Suppressor macrophage treated with lipopolysaccharide for 4 hours (primary cell): Measurements from ENCODE around the gene COL26A1.
"Not testable (repeated sequence)": the region's sequence is repeated elsewhere in the genome, so short reads cannot be mapped to it uniquely, and the experiment has no call there.

ENCODE experiments used
- DNase-seq: peaks from one replicate; pipeline ENCODE4 v3.0.0-alpha.2; 2020

COL26A1 gene

DNA sequence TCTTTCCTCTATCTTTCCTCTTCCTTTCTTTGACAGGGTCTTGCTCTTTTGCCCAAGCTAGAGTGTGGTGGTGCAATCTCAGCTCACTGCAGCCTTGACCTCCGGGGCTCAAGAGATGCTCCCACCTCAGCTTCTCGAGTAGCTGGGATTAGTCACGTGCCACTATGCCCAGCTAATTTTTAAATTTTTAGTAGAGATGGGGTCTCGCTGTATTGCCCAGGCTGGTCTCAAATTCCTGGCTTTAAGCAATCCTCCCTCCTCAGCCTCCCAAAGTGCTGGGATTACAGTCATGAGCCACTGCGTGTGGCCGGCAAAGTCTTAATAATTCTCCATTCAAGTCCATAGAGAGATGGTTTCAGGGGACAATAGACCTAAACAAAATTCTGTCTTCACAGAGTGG is 40.2 kb downstream of the COL26A1 start:
- no peak for DNase-seq

DNA sequence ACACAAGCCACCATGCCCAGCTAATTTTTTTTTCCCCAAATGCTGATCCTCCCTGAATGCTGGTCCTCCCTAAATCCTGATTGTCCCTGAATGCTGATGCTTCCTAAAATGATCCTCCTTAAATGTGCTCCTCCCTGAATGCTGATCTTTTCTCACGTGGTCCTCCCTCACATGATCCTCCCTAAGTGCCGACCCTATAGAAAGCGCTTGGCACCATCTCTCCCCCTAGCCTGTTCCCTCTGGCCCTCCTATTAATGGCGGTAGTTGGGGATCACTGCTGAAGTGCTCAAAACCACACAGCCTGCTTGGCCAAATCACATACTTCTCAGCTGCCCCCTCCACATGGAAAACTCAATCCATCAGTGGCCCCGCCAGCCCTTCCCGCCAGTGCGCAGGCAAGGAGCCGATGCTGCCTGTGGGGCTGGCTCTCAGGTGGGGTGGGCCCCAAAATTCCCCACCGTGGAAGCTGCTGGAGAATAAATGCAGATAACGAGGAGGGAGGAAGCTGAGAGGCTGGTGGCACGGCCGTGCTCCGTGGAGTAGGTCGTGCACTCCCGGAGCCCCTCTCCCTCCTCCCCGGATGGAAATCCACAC is 42.9 kb downstream of the COL26A1 start:
- no peak for DNase-seq

DNA sequence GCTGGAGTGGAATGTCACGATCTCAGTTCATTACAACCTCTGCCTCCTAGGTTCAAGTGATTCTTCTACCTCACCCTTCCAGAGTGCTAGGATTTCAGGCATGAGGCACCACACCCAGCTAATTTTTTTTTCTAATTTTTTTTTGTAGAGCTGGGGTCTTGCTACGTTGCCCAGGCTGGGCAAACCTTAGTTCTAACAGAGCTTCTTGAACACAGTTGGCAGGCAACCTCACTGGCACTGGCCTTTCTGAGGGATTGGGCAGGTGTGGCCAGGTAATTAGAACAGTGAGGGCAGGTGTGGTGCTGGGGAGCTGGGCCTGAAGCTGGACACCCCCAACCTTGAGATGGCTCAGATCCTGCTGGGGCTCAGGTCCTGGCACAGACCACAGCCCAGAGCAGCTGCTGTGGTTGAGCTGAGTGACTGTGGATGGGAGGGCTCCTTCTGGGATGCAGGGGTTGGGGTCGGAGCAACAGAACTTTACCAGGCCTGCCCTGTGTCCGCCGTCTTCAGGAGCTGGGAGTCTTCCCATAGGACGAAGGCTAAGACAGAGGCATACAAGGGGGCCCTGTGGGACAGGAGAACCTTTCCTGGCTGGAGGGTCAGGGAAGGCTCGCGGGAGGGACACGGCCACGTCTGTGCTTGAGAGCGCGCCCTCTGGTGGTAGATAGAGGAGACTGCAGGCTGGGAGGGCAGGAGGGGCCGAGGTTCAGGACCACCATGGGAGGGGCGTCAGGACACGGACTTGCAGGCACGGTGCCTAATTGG is 48.2 kb downstream of the COL26A1 start:
- DNase-seq = peak; percentile 36

DNA sequence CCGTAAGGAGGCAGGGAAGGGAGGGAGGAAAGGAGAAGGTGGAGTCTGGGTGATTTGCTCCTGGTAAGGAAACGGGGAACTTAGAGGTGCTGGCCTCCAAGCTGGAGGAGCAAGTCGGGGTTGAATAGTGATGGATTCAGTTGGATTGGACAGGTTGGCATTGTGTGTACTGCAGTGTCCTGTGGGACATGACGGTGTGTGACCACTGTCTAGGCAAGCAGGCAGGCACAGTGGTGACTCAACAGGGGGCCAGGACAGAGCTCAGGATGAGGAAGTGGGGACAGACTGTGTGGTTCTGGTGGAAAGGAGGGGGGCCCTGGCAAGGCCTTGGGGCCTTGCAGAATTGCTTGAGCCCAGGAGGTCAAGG is 48.8 kb downstream of the COL26A1 start:
- DNase-seq = peak; percentile 37

DNA sequence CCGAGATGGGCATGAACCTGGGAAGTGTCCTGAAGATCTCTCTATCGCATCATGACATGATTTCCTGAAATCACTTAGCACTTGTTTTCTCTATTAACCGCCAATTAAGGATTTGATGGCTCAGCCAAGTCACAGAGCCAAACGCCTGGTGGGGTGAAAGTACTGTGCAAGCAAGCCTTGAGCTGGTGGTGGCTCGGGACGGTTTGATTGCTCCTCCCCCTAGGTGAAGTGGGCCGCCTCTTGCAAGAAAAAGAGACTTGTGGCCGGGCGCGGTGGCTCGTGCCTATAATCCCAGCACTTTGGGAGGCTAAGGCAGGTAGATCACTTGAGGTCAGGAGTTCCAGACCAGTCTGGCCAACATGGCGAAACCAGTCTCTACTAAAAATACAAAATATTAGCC is 50.3 kb downstream of the COL26A1 start:
- DNase-seq = no peak

DNA sequence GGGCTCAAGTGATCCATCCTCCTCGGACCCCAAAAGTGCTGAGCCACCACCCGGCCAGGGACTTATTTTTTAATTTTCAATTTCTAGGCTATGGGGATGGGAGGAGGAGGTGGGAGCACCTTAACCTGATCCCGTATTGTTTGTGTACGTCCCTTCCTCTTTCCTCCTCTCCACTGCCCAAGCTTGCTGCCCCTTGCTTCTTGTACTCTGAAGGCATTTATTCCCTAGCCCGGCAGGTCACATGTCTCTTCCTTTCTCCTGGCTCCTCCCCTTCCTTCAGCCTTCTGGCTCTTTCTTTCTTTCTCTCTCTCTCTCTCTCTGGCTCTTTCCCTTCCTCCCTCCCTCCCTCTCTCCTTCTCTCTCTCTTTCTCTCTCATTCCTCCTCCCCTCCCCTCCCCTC is 56.0 kb downstream of the COL26A1 start:
- no peak for DNase-seq

DNA sequence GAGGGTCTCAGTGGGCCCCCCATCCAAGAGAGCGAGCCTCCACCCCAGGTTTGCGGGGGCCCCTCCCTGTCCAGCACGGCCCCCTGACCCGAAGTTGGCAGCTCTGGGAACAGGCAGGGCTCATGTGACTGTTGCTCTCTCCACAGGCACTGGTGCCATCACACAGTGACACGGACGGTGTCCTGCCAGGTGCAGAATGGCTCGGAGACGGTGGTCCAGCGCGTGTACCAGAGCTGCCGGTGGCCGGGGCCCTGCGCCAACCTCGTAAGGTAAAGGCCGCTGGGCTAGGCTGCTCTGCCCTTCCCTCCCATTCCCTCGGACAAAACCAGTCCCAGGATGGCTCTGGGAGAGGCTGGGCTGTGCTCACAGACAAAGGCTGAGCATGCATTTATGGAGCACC is 57.2 kb downstream of the COL26A1 start:
- no peak for DNase-seq

DNA sequence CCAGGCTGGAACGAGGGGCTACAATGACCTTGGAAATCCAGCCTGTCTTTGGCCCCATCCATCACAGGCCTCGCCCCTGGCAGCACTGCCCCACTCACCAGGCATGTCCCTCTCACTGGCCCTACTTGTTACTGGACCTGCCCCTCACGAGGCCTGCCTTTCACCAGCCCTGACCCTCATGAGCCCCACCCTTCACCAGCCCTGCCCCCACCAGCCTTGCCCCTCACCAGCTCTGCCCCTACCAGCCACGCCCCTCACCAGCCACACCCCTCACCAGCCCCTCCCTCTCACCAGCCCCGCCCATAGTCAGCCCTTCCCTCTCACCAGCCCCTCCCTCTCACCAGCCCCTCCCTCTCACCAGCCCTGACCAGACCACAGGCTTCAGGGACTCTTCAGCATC is 57.8 kb downstream of the COL26A1 start:
- DNase-seq = no peak

DNA sequence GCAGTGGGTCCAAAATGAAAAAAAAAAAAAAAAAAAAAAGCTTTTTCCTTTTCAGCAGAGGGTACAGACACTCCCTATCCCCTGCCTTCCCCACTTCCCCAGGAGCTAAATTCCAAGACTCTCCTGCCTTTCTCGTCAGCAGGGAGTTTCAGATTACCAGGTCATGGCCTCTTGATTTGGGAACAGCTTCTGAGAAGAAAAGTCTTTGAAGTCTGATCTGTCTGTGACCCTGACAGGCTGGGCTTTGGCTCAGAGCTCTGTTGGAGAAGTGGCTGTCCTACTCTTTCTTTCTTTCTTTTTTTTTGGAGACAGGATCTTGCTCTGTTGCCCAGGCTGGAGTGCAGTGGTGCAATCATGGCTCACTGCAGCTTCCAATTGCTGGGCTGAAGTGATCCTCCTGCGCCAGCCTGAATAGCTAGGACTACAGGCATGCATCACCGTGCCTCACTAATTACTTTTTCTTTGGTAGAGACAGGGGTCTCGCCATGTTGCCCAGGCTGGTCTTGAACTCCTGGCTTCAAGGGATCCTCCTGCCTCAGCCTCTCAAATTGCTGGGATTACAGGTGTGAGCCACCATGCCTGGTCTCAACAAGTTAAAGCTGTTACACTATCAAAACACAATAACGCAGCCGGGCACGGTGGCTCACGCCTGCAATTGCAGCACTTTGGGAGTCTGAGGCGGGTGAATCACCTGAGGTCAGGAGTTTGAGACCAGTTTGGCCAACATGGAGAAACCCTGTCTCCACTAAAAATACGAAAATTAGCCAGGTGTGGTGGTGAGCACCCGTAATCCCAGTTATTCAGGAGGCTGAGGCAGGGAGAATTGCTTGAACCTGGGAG is 59.9 kb downstream of the COL26A1 start:
- no peak for DNase-seq

DNA sequence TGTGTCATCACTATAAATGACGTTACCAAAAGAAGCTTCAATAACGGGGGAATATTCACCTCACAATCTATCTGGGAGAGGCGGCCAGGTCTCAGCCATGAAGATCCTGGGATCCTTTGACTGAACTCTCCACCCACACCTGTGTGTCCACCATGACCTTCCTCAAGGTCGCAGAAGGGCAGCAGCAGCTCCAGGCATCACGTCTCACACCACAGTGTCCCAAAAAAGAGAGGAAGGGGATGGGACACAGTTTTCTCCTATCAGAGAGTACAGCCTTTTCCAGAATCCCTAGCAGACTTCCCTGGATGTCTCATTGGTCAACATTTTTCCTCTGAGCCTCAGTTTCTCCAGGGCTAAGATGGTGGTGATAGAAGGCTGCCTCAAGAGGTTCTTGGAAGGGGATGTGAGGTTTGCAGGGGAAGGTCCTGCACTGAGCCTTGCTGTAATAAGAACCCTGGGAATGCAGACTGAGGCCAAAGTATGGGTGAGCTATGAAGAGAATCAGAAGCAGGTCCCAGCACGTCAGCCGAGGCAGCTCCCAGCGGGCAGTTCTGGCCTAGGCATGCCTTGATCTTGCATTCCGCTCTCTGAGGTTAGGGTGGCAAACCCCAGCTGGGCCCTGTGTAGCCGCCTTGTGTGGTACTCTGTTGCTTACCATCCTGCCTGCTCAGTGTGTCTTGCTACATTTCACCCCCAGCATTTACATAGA is 63.8 kb downstream of the COL26A1 start:
- no peak for DNase-seq

DNA sequence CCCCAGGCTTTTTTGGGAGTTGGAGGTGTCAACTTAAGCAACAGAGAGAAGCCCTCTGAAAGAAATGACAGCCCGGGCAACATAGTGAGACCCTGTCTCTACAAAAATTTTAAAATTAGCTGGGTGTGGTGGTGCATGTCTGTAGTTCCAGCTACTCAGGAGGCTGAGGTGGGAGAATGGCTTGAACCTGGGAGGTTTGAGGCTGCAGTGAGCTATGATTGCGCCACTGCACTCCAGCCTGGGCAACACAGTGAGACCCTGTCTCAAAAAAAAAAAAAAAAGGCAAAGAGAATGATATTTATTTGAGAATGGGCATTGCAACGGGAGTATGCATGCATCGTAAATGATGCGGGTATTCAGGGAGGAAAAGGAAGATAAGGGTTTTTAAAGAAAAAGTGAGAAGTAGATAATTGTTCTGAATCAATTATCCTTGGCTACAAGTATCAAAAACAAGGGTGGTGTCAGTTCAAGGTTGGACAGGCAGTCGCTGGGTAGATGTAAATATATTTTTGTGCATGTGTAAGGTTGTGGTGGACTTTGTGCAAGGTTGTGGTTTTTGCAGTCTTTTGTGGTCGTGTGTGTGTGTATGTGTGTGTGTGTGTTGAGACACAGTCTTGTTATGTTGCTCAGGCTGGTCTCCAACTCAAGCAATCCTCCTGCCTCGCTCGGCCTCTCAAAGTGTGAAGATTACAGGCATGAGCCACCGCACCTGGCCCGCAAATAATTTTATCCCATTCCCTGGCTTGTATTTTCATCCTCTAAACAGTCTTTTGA is 65.6 kb downstream of the COL26A1 start:
- no peak for DNase-seq

DNA sequence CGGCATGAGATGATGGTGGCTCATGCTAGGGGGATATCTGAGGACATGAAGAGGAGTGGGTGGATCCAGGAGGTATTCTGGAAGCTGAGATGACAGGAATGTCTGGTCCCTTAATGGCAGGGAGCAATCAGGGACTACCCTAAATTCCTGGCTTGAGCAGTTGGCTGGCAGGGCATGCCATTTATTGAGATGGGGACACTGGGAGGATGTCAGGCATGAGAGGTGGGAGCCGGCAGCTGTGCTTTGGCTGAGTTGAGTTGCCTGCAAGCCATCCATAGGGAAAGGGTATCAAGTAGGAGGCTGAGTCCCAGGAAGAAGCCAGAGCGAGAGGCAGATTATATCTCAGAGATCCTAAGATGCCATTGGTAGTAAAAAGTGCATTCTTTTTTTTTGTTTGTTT is 69.6 kb downstream of the COL26A1 start:
- no peak for DNase-seq

DNA sequence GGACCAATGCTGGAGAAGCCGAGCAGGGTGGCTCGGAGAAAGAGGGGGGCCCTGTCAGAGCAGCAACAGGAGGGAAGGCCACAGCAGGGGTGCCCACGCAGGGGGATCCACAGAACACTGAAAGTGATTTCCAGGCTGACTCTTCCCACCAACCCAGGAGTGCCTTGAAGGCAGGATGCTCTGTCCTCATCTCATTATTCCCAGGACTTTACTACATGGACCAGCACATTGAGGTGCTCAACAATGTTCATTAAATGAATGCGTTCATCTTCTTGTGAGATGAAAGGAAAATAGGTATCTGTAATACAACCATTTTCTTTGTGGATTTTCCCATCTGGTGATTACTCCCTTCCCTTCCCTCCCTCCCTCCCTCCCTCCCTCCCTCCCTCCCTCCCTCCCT is 71.0 kb downstream of the COL26A1 start:
- no peak for DNase-seq

DNA sequence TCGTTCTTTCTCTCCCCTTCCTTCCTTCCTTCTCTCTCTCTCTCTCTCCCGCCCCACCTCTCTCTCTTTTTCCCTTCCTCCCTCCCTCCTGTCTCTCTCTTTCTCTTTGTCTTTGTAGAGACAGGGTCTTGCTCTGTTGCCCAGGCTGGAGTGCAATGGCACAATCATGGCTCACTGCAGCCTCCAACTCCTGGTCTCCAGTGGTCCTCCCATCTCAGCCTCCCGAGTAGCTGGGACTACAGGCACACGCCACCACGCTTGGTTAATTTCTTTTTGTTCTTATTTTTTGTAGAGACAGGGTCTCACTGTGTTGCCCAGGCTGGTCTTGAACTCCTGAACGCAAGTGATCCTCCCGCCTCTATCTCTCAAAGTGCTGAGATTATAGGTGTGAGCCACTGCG is 71.5 kb downstream of the COL26A1 start:
- DNase-seq = not testable (repeated sequence)

DNA sequence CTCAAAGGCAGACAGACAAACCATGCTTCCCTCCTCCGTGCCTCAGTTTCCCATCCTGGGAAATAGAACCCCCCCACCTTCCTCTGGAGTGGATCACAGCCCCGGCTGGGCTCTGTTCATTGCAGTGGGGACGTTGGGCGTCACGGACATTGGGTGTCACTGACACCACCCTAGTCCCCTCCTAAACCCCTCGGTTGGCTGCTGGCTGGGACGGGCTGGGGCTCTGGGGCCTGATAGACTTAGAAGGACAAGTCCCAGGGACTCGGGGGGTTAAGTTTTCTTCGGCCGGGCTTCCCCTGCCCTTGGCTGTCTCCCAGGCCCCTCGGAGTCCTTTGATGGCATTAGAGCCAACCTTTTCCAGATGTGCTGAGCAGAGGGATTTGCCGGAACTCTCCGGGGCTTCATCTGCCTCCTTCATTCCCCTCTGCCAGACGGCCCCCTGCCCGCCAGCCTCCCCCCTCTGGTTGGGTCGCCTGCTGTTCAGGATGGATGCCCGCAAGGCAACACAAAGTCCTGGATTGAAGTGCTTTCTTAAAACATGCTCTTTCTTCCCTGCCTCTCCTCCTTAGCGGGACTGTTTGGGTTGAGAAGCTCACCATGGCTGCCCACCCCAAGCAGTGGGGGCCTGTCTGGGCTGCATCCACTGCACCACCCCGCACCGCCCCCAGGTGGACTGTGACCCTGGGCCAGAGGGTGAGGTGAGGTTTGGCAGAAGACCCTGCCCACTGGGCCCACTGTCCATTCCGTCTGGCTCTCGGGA is 73.0 kb downstream of the COL26A1 start:
- no peak for DNase-seq

DNA sequence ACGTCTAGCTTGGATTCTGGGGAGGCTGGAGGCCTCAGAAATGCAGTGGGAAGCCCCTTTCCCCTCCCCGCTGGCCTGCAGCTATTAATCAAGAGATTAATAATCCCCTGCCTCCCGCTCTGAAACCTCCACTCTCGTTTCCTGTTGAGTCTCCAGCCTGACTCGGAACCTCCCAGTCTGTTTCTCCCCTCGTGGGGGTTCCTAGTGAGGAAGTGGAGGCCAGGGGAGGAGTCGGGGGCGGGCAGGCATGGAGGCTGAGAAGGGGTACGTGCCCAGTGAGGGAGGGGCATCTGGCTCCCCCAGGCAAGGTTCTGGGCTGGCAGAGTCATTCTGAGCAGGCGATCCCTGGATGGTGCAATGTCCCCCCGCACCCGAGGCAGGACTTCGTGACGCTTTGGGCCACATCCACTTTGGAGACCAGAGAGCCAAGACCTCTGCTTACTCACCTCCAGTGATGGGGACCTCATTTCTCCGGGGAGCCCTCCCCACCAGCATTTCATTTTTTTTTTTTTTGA is 73.6 kb downstream of the COL26A1 start:
- no peak for DNase-seq

DNA sequence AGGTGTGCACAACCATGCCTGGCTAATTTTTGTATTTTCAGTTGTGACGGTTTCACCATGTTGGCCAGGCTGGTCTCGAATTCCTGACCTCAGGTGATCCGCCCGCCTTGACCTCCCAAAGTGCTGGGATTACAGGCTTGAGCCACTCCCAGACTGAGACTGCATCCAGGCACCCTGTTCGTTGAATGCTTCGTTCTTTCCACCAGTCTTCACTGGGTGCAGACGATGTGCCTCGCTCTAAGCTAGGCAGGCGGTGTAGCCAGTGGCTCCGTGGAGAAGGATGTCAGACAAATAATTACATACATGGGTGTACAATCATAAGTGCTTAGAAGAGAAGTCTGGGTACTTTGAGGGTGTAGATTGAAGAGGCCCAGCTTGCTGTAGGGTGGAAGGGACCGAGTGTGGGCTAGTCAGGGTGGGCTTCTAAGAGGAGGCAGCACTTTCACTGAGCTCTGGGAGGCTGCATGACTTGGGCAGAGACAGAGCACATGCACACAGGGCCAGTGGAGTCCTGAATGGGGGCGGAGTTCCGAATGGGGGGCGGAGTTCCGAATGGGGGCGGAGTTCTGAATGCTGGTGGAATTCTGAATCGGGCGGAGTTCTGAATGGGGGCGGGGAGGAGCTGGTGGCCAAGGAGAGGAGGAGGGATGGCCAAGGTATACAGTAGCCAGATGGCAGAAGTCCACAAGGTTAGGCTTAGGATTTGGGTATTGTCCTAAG is 74.3 kb downstream of the COL26A1 start:
- no peak for DNase-seq

DNA sequence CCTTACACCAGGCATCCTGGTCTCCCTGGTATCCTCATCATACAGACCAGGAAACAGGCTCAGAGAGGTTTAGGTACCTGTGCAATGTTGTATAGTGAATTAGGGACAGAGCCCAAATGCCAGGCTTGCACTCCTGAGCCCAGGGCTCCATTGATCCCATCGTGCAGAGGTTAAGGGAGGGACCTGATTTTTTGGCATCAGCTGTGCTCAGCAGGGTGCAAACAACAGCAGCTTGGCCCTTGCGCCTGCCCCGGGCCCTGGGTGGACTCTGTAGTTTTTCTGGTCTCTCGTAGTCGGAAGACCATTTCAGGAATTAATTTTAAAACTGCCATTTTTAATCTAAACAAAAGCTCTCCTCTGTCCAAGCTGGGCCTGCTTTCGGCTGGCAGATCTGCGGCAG is 79.2 kb downstream of the COL26A1 start:
- DNase-seq = no peak

DNA sequence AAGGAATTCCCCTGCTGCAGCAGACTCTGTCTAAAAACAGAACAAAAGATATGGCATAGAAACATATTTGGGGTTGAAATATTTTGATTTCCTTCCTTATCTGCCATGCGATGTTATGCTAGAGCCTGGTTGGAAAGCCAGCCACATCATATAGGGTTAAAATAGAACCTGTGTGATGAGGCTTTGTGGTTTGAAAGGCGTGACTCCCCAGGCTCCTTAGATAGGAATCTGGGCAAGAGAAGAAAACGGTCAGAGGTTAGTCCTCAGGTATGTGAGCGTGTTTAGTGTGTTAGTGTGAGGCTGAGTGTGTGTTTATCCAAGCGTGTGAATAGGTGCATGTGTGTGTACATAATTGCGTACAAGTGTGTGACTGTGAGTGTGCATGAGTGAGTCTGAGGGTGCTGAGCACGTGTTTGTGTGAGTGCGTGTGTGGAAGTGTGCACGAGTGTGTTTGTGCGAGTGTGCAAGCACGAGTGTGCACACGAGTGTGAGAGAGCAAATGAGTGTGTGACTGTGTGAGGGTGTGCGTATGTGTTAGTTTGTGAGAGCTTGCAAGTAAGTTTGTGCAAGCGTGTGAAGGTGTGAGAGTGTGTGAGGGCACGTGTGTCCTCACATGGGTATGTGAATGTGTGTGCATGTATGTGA is 79.9 kb downstream of the COL26A1 start:
- no peak for DNase-seq

DNA sequence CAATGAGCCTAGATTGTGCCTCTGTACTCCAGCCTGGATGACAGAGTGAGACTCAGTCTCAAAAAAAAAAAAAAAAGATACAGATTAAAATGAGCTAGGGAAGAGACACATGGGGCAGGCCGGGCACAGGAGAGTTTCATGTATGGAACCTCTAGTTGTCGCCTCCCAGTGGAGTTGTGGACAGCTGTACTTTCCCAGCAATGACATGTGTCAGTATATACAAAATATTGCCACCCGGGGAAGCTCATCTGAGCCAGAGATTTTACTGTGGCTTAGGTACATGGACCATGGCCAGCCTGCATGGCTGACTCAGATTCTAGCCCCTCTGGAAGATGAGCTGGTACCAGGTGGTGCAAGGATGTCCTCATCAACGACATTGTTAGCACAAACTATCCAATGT is 87.4 kb downstream of the COL26A1 start:
- DNase-seq = no peak
